ENCODE results near the gene SUN1.

- TF ChIP-seq GATA2 (IDR thresholded peaks at IDR 0.05; ENCODE audit: low read depth, low read length) (no peak), GATA3 (IDR thresholded peaks at IDR 0.05; ENCODE audit: low read depth, low read length) (no peak)
Observed at GRCh38 chr7:898855-899681, 66.8 kb downstream of the SUN1 start.

All from SH-SY5Y (cell line).